Astrocyte of the spinal cord (primary cell): Measurements from ENCODE around the gene GRID2.

Experiments used
- DNase-seq: peaks from one replicate; pipeline ENCODE4 v3.0.0; 2011; ENCODE audit warnings: low read depth, low spot score
- H3K4me3 ChIP-seq: 2 replicates; pipeline ENCODE4 v1.5.1; 2011; ENCODE audit warnings: low read depth, mild to moderate bottlenecking, low read length, moderate library complexity
- in situ Hi-C: cut with HindIII; loops from 2 replicates; pipeline ENCODE4 v1.10.0; 2017; ENCODE audit warnings: low sequenced_read_pairs
- TF ChIP-seq, protein P1 (sequence below): IDR thresholded peaks from 2 replicates; pipeline ENCODE4 v1.5.1; 2012; ENCODE audit warnings: low read depth, mild to moderate bottlenecking, low read length, inconsistent platforms

The GRID2 gene

DNA sequence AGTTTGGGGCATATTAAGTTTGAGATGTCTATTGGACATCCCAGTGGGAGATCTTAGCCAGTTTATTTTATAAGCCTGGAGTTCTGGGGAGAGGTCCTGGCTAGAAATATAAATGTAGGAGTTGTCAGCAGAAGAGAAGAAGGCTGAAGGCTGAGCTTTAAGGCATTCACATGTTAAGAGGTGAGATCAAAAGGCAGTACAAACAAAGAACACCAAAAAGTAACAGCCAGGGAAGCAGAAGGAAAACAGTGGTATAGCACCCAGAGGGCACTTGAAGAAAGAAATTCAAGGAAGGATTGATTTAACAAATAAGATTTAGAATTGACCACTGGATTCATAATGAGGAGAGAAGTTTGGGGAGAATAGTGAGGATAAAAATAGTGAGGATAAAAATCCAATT is 1383.5 kb downstream of the GRID2 start:
- in situ Hi-C loops, result no loop called here
- DNase-seq, result no peak
- no peak overlapping the region for H3K4me3 ChIP-seq
- TF ChIP-seq, protein P1, sequence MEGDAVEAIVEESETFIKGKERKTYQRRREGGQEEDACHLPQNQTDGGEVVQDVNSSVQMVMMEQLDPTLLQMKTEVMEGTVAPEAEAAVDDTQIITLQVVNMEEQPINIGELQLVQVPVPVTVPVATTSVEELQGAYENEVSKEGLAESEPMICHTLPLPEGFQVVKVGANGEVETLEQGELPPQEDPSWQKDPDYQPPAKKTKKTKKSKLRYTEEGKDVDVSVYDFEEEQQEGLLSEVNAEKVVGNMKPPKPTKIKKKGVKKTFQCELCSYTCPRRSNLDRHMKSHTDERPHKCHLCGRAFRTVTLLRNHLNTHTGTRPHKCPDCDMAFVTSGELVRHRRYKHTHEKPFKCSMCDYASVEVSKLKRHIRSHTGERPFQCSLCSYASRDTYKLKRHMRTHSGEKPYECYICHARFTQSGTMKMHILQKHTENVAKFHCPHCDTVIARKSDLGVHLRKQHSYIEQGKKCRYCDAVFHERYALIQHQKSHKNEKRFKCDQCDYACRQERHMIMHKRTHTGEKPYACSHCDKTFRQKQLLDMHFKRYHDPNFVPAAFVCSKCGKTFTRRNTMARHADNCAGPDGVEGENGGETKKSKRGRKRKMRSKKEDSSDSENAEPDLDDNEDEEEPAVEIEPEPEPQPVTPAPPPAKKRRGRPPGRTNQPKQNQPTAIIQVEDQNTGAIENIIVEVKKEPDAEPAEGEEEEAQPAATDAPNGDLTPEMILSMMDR, result no peak

DNA sequence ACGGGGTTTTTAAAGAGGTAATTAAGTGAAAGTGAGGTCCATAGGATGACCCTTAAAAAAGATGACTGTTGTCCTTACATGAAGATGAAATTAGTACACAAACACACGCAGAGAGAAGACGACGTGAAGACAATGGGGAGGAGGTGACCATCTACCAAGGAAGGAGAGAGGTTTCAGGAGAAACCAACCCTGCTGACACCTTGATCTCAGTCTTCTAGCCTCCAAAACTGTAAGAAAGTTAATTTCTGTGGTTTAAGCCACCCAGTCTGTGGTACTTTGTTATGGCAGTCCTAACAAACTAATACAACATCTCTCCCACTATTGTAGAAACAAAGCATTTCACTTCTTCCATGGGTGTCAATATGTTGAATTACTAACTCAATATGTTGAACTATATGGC is 1385.2 kb downstream of the GRID2 start:
- TF ChIP-seq, protein P1, result no peak
- no peak for DNase-seq
- in situ Hi-C loops, result no loop called here
- no peak overlapping the region for H3K4me3 ChIP-seq

DNA sequence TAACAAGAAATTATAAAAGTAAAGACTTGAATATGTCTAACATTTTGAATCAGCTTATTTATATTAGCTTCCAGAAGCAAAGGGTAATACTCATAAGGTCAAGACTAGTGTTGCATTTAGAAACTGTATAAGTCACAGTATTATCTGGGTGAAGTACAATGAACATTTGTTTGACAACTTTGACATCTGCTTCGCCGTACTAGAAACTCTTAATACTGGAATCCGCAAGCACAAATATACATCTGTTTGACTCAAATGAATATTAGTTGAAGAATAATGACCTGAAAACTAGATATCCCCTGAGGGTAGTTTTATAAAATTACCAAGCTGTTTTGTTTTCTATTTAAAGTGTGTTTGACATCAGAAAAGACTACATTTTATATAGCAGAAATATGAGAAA is 1389.4 kb downstream of the GRID2 start:
- in situ Hi-C loops, result no loop called here
- DNase-seq, result no peak
- H3K4me3 ChIP-seq, result no peak overlapping the region
- TF ChIP-seq, protein P1, result no peak

DNA sequence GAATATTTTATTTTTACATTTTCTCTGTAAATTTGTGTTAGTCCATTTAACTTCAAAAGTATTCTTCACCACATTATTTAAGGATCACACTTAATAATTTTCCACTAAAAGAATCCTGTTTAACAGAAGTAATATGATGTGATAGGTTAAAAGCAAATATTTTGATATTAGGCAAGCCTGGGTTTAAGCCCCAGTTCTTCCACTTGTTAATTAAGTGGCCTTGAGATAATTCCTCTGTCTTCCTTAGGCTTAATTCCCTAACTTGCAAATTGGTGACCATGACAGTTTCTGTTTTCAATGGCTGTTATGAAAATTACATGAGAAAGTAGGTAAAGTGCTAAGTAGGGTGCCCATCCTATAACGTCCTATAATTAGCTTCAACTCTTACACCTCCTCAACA is 1394.9 kb downstream of the GRID2 start:
- TF ChIP-seq, protein P1, result no peak
- in situ Hi-C loops, result no loop called here
- no peak overlapping the region for H3K4me3 ChIP-seq
- no peak for DNase-seq

DNA sequence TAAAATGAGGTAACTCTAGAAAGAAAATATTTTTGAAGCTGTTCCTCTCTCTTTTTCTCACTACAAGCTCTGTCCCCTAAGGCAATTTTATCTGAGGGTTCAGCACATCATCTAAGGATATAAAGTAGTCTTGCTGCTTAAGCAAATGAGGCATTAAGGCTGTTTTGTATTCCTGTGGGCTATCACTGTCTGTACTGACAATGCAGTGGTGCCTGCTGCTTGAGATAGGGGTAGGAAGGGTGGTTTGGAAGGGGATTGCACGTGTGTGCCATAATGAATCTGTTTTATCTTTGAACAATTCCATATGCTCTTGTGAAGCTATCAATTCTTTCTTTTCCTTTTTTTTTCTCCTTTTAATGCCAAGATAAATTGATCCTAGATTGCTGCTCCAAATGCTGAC is 1396.8 kb downstream of the GRID2 start:
- TF ChIP-seq, protein P1, result no peak
- no peak overlapping the region for H3K4me3 ChIP-seq
- DNase-seq, result no peak
- in situ Hi-C loops, result no loop called here

DNA sequence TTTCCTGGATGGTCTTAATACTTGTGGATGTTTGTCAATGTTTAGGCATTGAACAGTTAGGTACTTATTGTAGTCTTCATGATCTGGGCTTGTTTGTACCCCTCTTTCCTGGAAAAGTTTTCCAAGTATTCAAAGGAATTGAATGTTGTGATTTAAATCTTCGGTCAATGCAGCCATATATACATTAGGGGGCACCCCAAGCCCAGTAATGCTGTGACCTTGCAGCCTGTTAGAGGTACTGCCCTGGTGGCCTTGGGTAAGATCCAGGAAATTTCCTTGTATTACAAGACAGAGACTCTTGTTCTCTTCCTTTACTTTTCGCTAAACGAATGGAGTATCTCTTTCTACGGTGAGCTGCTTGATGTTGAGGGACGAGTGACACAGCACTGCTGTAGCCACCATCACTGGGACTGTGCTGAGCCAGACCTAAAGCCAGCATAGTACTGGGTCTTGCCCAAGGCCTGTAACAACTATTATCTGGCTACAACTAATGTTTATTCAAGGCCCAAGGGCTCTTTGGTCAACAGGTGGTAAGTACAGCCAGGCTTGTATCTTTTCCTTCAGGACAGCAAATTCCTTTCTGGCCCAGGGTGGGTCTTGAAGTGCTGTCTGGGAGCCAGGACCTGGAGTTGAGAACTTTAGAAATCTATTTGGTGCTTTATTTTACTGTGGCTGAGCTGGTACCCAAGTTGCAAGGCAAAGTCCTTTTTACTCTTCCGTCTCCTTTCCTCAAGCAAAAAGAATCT is 1406.5 kb downstream of the GRID2 start:
- DNase-seq, result no peak
- in situ Hi-C loops, result no loop called here

More for the DNA sequence above, 1406.5 kb downstream of the GRID2 start:
- no peak overlapping the region for H3K4me3 ChIP-seq
- TF ChIP-seq, protein P1, result no peak
